Measurements from ENCODE around the gene SEBOX.

Gene SEBOX

GRCh38 chr17:28368915-28369683 lies 4.1 kb upstream of the SEBOX start:
- no peak for FAIRE-seq
- no peak for DNase-seq (ENCODE audit: low spot score)

- FAIRE-seq (no peak), DNase-seq (ENCODE audit: low spot score) (no peak)
Observed at GRCh38 chr17:28368306-28368831, 3.4 kb upstream of the SEBOX start.

GRCh38 chr17:28367641-28368305 lies 2.8 kb upstream of the SEBOX start:
- DNase-seq (ENCODE audit: low spot score) (no peak), FAIRE-seq (no peak)

GRCh38 chr17:28366605-28367004 lies 1.6 kb upstream of the SEBOX start:
- no peak for FAIRE-seq
- no peak for DNase-seq (ENCODE audit: low spot score)

GRCh38 chr17:28365487-28365886 lies 488 bp upstream of the SEBOX start:
- no peak for FAIRE-seq
- DNase-seq (ENCODE audit: low spot score), result no peak

GRCh38 chr17:28363776-28364650 lies 986 bp downstream of the SEBOX start:
- DNase-seq (ENCODE audit: low spot score) (no peak), FAIRE-seq (no peak)

- DNase-seq (ENCODE audit: low spot score) (no peak), FAIRE-seq (no peak)
Observed at GRCh38 chr17:28363186-28363585, 1.8 kb downstream of the SEBOX start.

- no peak for FAIRE-seq
- DNase-seq (ENCODE audit: low spot score), result no peak
Observed at GRCh38 chr17:28357901-28358197, 7.2 kb downstream of the SEBOX start.

GRCh38 chr17:28357061-28357900 lies 7.7 kb downstream of the SEBOX start, which contains the start of gene POLDIP2:
Gene POLDIP2 (minus strand): TSS chr17:28357527. CDS start chr17:28357448, 79 bp downstream.
- FAIRE-seq, result no peak
- peak; percentile 80 for DNase-seq (ENCODE audit: low spot score)

GRCh38 chr17:28350271-28350670 lies 14.7 kb downstream of the SEBOX start:
- DNase-seq (ENCODE audit: low spot score), result no peak
- no peak for FAIRE-seq

- DNase-seq (ENCODE audit: low spot score) (no peak), FAIRE-seq (no peak)
Observed at GRCh38 chr17:28348979-28349378, 16.0 kb downstream of the SEBOX start.

- DNase-seq (ENCODE audit: low spot score) (peak; percentile 92), FAIRE-seq (peak; percentile 93)
Observed at GRCh38 chr17:28347261-28347891, 17.6 kb downstream of the SEBOX start.

GRCh38 chr17:28346746-28347246 lies 18.2 kb downstream of the SEBOX start:
- DNase-seq (ENCODE audit: low spot score) (no peak), FAIRE-seq (no peak)

- FAIRE-seq (no peak), DNase-seq (ENCODE audit: low spot score) (no peak)
Observed at GRCh38 chr17:28346199-28346580, 18.8 kb downstream of the SEBOX start.

- DNase-seq (ENCODE audit: low spot score) (peak; percentile 9), FAIRE-seq (no peak)
Observed at GRCh38 chr17:28345419-28346198, 19.4 kb downstream of the SEBOX start.

- FAIRE-seq (no peak), DNase-seq (ENCODE audit: low spot score) (no peak)
Observed at GRCh38 chr17:28344435-28344901, 20.5 kb downstream of the SEBOX start.

GRCh38 chr17:28344011-28344410 lies 21.0 kb downstream of the SEBOX start:
- no peak for DNase-seq (ENCODE audit: low spot score)
- FAIRE-seq, result no peak

GRCh38 chr17:28343491-28343932 lies 21.5 kb downstream of the SEBOX start:
- FAIRE-seq (no peak), DNase-seq (ENCODE audit: low spot score) (no peak)

GRCh38 chr17:28342313-28342712 lies 22.7 kb downstream of the SEBOX start:
- no peak for DNase-seq (ENCODE audit: low spot score)
- no peak for FAIRE-seq

All from RCC 7860 (cell line).